ENCODE data around the gene ZFAND4. TPM values are rescaled to one million over a fixed set of nuclear protein-coding genes. Genes with fewer than 3 reads are reported as not detected.
"Not testable (repeated sequence)": the region's sequence is repeated elsewhere in the genome, so short reads cannot be mapped to it uniquely, and the experiment has no call there.

ZFAND4 gene
- total and polyA plus RNA-seq, 9 donors = 4.4 to 21.9 (median 15.1) TPM

- 87 to 95% (median 92%) methylated on average over 3 of the region's 3 CpGs for WGBS, 3 donors
- intact Hi-C loops (cut with DNase I) = no loop called here
- Histone ChIP-seq H3K27ac (no peak overlapping the region), H3K4me1 (ENCODE audit: insufficient read depth) (no peaks in the 10 kb centered on the region), H3K27me3 (no peaks in the 10 kb centered on the region), H3K4me3 (no peak overlapping the region), H3K9me3 (no peaks in the 10 kb centered on the region), H3K36me3 (no peaks in the 10 kb centered on the region)
- TF ChIP-seq POLR2A (IDR thresholded peaks at IDR 0.05) (no peak), CTCF (IDR thresholded peaks at IDR 0.05) (no peak), EP300 (IDR thresholded peaks at IDR 0.05) (no peak)
- DNase-seq = no peak
These were observed 70.4 kb downstream of the ZFAND4 start for GRCh38 chr10:45602082-45602730.

GRCh38 chr10:45601254-45601930 is 71.2 kb downstream of the ZFAND4 start:
- DNase-seq; H3K4me1 ChIP-seq (ENCODE audit: insufficient read depth); H3K27me3 ChIP-seq; H3K4me3 ChIP-seq; H3K9me3 ChIP-seq; H3K27ac ChIP-seq; H3K36me3 ChIP-seq; intact Hi-C loops (cut with DNase I): not testable (repeated sequence)
- WGBS, 3 donors = 83 to 86% (median 86%) methylated on average over 16 of the region's 16 CpGs

- H3K27me3 ChIP-seq; intact Hi-C loops (cut with DNase I); H3K4me3 ChIP-seq; H3K36me3 ChIP-seq; DNase-seq; H3K27ac ChIP-seq; H3K4me1 ChIP-seq (ENCODE audit: insufficient read depth); H3K9me3 ChIP-seq: not testable (repeated sequence)
- 7 to 42% (median 22%) methylated on average over 41 to 47 of the region's 47 CpGs for WGBS, 3 donors
These were observed 72.0 kb downstream of the ZFAND4 start for GRCh38 chr10:45600337-45601253.

- no peaks in the 10 kb centered on the region for H3K4me1 ChIP-seq (ENCODE audit: insufficient read depth)
- H3K27me3 ChIP-seq = no peaks in the 10 kb centered on the region
- no peaks in the 10 kb centered on the region for H3K36me3 ChIP-seq
- H3K27ac ChIP-seq = no peak overlapping the region
- TF ChIP-seq EP300 (IDR thresholded peaks at IDR 0.05) (no peak), POLR2A (IDR thresholded peaks at IDR 0.05) (no peak), CTCF (IDR thresholded peaks at IDR 0.05) (no peak)
- whole genome bisulfite sequencing, 3 donors = 88 to 92% (median 89%) methylated on average over 6 of the region's 6 CpGs
- no peak overlapping the region for H3K4me3 ChIP-seq
- H3K9me3 ChIP-seq = no peaks in the 10 kb centered on the region
- intact Hi-C loops (cut with DNase I) = no loop called here
- DNase-seq = no peak
These were observed 72.9 kb downstream of the ZFAND4 start for GRCh38 chr10:45599646-45600045.

GRCh38 chr10:45599021-45599603 is 73.5 kb downstream of the ZFAND4 start:
- Histone ChIP-seq H3K36me3 (no peaks in the 10 kb centered on the region), H3K27me3 (no peaks in the 10 kb centered on the region), H3K27ac (no peak overlapping the region), H3K4me3 (no peak overlapping the region), H3K4me1 (ENCODE audit: insufficient read depth) (no peaks in the 10 kb centered on the region), H3K9me3 (no peaks in the 10 kb centered on the region)
- WGBS, 3 donors = 78 to 81% (median 81%) methylated on average over 7 of the region's 7 CpGs
- TF ChIP-seq CTCF (IDR thresholded peaks at IDR 0.05) (no peak), POLR2A (IDR thresholded peaks at IDR 0.05) (no peak), EP300 (IDR thresholded peaks at IDR 0.05) (no peak)
- DNase-seq = no peak
- intact Hi-C loops (cut with DNase I) = no loop called here

Measured in ovary (tissue), 9 donors.